Stimulated activated CD4-positive, alpha-beta T cell treated with anti-CD3 and anti-CD28 coated beads, Interleukin-2, amount 100 ng/mL, for 48 hours (primary cell): ENCODE data around the gene MEAK7.

ENCODE experiments used
- DNase-seq, 2 donors: peaks; one replicate each; pipeline ENCODE4 v3.0.0-alpha.2; 2020

Gene MEAK7

DNA sequence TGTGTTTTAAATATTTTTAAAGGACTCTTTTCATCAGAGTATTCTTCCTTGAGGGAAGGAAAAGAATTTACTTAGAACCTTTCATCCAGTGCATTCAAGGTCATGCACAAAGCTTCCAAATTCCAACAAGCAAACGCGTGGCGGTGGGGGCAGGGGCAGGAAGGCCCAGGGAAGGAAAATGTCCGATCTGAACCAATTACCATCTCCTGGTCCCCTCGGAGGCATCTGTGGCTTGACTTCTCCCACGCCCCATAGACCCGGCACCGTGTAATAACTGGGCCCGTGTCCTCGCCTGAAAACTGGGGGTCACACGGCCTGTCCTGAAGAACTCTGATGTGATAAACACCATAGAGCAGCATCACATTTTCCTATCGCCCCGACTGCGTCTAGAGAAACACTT, 18.3 kb downstream of the MEAK7 start:
- no peak for DNase-seq

DNA sequence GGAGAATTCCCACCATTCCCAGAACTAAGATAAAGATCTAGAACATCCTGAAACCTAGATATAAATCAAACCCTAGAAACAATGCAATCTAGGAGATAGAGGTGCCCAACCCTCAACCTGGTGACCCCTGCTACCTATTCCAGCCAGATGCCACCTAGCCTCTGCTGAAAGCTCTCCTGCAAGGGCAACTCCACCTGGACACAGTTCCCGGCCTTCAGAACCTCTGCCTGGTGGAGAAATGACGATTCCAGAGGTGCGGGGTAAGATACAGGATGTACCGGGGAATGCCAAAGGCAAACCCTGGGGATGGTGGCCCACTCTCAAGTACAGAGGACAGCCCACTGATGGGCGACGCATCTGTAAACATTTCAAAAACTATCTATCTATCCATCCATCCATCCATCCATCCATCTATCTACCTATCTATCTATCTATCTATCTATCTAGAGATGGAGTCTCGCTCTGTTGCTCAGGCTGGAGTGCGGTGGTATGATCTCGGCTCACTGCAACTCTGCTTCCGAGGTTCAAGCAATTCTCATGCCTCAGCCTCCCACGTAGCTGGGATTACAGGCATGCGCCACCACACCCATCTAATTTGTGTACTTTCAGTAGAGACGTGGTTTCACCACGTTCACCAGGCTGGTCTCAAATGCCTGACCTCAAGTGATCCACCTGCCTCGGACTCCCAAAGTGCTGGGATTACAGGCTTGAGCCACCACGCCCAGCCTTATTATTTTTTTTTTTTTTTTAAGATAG, 19.0 kb downstream of the MEAK7 start:
- DNase-seq: no peak

DNA sequence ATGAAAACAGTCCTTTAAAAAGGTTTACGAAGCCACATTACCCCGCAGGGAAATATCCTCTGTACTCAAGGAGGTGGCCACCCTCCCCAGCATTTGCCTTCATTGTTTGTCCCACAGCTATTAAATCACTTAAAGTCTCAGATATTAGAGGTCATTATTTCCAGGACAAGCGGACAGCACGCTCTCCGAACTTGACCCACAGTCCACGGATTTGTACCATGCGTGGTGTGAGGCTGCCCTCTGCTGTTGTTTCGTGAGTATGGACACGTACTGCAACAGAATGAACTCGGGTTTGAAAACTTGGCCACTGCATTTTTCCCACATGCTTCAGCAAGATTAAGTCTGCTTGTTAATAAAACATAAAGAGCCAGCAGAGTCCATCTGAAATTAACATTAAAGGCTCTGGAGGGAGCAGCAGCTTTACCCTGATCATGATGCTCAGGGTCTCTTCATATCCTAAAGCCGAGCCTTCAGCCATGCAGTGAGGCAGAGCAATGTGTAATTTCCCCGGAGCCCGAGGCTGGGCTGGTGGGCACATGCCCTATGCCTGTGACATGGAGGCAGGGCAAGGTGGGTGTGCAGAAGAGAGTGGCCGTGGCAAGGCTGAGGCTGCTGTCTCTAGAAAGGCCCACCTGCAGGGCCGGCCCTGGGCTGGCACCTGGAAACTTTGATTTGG, 19.7 kb downstream of the MEAK7 start:
- no peak for DNase-seq

- no peak for DNase-seq
These were observed 20.4 kb downstream of the MEAK7 start for GRCh38 chr16:84483882-84484565.

GRCh38 chr16:84482951-84483881, 21.2 kb downstream of the MEAK7 start:
- no peak for DNase-seq

DNA sequence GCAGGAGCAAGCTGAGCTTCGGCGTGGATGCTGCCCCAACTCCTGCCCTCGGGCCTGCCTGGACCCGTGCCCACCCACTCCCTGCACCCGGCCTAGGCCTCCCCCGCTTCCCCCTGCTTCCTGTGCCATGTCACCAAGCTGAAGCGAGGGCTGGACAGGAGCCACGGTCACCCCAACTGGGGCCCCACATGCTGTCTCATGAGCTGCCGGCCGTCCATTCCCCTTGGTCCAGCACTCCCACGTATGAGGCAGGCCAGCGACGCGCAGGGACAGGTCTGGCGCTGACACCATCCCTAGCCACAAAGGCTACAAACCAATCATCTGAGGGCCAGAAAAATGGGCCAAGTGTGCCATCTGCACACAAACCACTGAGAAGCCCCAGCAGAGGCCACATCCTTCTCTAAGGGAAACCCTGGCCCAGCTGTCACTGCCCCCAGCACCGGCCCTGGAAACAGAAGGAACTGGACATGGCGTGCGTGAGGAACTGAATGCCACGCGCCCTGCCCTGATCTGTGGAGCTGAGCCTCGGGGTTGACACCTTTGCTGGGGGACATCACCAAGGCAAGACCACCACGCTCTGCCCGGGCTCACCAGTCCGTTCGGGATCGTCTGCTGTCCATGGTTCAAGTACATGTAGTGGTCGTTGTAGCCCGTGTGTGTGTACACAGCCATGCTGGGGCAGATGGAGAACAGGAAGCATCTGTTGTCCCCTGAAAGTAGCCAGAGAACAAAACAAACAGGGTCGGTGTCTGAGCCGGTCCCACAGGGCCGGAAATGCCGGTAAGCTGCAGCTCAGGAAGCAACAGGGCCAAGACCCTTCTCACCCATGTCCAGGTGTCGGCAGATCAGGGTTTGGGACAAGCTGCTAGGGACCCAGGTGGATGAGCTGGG, 22.2 kb downstream of the MEAK7 start:
- DNase-seq: no peak

DNA sequence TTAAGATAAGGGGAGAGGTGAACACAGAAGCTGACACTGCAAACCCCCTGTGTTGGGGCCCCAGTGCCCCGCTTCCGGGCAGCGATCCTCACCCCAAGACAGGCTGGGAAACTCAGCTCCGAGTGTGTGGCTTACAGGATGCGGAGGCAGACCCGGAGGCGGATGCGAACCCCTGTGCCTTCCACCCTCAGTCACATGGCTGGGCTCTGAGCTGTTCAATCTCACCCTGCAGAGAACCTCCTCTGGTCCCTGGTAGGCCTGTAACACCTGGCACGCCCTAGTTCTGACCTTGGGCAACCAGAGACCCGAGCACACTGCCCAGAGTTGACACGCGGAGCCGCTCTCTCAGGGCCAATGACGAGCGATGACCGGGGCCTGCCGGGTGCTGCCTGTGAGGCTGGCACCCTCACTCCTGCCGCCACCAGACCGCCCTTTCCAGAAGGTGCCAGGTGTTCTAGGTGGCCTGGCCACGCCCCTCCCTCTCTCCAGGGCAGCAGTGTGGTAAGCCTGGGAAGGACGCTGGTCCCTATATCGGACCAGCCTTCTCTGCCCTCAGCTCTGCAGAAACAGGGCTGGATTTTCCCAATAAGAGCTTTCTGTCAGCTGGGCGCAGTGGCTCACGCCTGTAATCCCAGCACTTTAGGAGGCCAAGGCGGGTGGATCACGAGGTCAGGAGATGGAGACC, 23.3 kb downstream of the MEAK7 start:
- no peak for DNase-seq

DNA sequence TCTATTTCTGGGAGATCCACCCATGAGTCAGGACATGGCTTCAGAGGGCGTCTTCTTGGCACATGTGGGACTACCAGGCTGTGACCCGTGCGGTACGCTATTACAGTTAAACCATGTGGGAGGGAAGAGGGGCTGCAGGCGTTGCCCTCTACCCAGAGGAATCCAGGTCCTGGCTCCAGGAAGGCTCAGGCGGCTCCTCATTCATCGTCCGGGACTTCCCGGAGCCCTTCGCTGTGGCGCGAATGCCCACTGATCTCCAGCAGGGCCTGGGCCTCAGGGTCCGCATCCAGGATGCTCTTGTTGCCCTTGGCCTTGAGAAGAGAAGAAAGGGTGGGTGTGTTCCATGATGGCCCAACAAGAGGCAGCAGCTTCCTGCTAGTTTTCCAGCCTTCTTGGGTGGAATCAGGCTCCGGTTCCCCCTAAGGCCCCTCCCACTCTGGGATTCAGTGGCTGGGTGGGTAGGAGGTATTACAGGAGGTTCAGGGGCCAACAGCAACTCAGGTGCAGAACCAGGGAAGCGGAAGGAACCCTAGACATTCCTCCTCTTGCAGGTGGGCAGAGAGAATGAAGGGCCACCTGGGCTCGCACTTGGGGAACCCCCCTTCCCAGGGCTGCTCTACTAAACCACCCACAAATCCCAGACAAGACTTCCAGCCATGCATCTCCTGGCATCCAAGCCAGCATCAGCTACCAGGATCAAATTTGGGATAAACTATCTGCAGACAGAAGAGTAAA, 24.6 kb downstream of the MEAK7 start:
- DNase-seq: no peak

DNA sequence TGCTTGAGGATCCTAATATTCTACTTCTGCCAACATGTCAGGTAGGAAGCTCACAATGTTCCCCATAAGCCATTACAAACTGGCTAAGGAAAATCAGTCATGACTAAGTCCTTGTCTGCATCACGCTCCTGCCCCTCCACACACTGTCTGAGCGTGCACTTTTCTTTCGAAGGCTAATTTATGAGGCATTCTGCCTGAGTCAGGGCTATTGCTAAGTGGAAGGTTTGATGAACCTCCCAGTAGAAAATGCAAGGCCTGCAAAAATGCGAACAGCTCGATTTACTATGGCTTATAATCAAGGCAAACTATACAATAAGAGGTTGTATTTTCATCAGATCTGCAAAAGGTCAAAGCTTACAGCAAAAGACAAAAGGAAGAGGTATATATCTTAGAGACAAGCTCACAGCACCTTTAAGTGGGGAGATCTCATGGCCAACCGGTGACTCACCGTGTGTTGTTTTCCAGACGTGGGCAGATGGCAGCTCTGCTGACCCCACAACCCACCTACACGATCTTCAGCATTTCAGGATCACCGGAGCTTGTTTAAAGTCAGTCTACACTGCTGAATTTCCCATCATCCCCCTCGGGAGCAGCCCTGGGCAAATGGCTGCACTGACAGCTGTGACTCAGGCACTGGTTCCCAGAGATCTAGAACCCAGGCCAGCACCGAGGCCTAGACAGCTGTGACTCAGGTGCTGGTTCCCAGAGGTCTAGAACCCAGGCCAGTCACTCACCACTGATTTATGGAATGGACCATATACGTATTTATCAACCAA, 26.1 kb downstream of the MEAK7 start:
- DNase-seq: no peak

DNA sequence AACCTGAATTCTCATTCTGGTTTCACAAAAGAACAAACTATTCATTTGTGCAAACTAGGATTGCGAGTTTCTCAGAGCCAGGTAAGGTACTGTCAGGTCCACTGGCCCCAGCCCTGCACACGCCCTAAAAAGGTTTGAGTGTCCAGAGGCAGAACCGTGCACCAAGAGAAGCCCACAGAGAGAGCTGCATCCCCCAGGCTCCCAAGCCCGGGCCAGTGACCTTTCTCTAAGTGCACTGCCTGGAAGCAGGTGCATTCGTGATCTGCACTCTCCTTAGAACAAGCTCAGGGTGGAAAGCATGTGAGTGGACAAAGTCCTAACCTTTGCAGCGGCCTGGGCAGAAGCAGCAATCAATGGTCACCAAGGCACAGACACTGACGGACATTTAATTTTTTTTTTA, 26.8 kb downstream of the MEAK7 start:
- no peak for DNase-seq

GRCh38 chr16:84476401-84476800, 28.1 kb downstream of the MEAK7 start:
- no peak for DNase-seq

GRCh38 chr16:84475643-84476240, 28.7 kb downstream of the MEAK7 start:
- no peak for DNase-seq

DNA sequence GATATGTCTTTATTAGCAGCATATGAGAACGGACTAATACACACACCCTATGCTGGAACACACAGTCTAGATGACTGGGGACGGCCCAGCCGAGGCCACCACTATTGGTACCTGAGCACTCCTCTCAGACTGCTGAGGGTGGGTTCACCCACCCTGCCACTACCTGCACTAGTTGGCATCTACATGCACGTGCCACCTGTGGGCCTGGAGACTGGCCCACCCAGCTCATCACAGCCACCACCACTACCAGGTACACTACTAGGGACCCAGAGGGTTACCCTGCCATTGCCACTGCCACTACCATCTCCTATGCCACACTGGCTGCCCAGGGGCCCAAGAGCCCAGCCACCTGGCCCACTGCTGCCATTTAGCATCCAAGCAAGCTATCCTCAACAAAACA, 32.5 kb downstream of the MEAK7 start:
- no peak for DNase-seq

DNA sequence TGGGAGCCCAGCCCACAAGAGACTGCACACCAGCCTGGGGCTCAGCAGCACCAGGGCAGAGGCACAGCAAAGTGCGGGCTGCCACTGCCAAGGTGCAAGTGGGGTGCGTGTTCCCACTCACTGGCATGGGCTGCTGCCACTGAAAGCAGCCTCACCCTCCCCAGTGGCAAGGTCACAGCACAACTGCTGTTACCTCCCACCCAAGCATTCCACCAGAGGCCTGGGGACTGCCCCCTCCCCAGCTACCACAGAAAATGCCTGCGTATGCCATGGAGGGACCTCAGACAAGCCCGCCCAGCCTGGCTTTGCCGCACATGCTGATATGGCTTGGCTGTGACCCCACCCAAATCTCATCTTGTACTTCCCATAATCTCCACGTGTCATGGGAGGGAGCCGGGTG, 33.1 kb downstream of the MEAK7 start:
- no peak for DNase-seq

GRCh38 chr16:84467709-84468108, 36.8 kb downstream of the MEAK7 start:
- no peak for DNase-seq

- no peak for DNase-seq
These were observed 37.2 kb downstream of the MEAK7 start for GRCh38 chr16:84467256-84467655.

- DNase-seq: no peak
These were observed 37.8 kb downstream of the MEAK7 start for GRCh38 chr16:84466692-84467091.

- DNase-seq: no peak
These were observed 39.3 kb downstream of the MEAK7 start for GRCh38 chr16:84465154-84465553.

DNA sequence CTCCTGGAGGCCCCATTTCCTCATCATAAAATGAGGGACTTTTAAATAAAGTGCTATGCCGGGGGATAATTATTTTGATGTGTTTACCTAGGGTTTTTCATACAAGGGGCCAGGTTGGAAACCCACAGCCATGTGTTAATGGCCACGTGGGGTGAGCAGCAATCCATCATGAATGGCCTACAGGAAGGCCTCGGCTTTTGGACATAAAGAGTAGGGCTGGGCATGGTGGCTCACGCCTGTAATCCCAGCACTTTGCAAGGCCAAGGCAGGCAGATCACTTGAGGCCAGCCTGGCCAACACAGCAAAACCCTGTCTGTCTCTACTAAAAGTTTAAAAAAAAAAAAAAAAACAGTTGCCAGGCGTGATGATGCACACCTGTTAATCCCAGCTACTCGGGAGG, 40.3 kb downstream of the MEAK7 start:
- DNase-seq: no peak
